Trophoblast cell (in vitro differentiated cells and primary cell): ENCODE measurements around the gene BAZ1B.

Experiments used
- DNase-seq, 2 donors: peaks; one replicate each; pipeline ENCODE4 v3.0.0-alpha.2; 2016
- H2AFZ ChIP-seq: 2 replicates; pipeline ENCODE4 v1.6.1; 2013; ENCODE audit warnings: low read length, moderate library complexity, mild to moderate bottlenecking; ENCODE audit not compliant: insufficient read depth, poor library complexity
- H2AK5ac ChIP-seq: 2 replicates; pipeline ENCODE4 v1.6.1; 2013; ENCODE audit warnings: mild to moderate bottlenecking, low read length
- H2BK120ac ChIP-seq: 2 replicates; pipeline ENCODE4 v1.6.1; 2013; ENCODE audit warnings: low read length, mild to moderate bottlenecking, moderate library complexity; ENCODE audit not compliant: insufficient read depth, poor library complexity
- H2BK12ac ChIP-seq: 2 replicates; pipeline ENCODE4 v1.6.1; 2013; ENCODE audit warnings: mild to moderate bottlenecking, low read length, moderate library complexity
- H2BK5ac ChIP-seq: 2 replicates; pipeline ENCODE4 v1.6.1; 2013; ENCODE audit warnings: low read length, low read depth, moderate library complexity, mild to moderate bottlenecking; ENCODE audit not compliant: poor library complexity
- H3K14ac ChIP-seq: 2 replicates; pipeline ENCODE4 v1.6.1; 2013; ENCODE audit warnings: mild to moderate bottlenecking, low read length
- H3K18ac ChIP-seq: 2 replicates; pipeline ENCODE4 v1.6.1; 2013; ENCODE audit warnings: mild to moderate bottlenecking, low read length
- H3K23ac ChIP-seq: 2 replicates; pipeline ENCODE4 v1.6.1; 2013; ENCODE audit warnings: low read length
- H3K27ac ChIP-seq: 2 replicates; pipeline ENCODE4 v1.5.1; 2013; ENCODE audit warnings: low read depth, mild to moderate bottlenecking, inconsistent platforms, low read length, moderate library complexity
- H3K27me3 ChIP-seq: 2 replicates; pipeline ENCODE4 v1.6.1; 2013; ENCODE audit warnings: inconsistent platforms, mild to moderate bottlenecking, low read length, moderate library complexity; ENCODE audit not compliant: insufficient read depth
- H3K36me3 ChIP-seq, 2 experiments: 1 replicate in 1 of 2; 2 replicates in 1 of 2; pipeline ENCODE4 v1.6.1; 2013; ENCODE audit warnings: low read length in 2 of 2, mild to moderate bottlenecking in 2 of 2, moderate library complexity in 1 of 2; ENCODE audit not compliant: insufficient read depth in 2 of 2, control insufficient read depth in 1 of 2
- H3K4ac ChIP-seq: 2 replicates; pipeline ENCODE4 v1.6.1; 2013; ENCODE audit warnings: low read depth, mild to moderate bottlenecking, low read length, moderate library complexity
- H3K4me1 ChIP-seq, 2 experiments: 1 replicate in 1 of 2; 2 replicates in 1 of 2; pipeline ENCODE4 v1.6.1; 2013; ENCODE audit warnings: low read length in 2 of 2, mild to moderate bottlenecking in 2 of 2, moderate library complexity in 1 of 2; ENCODE audit not compliant: insufficient read depth in 2 of 2, control insufficient read depth in 1 of 2
- H3K4me2 ChIP-seq: 2 replicates; pipeline ENCODE4 v1.6.1; 2013; ENCODE audit warnings: inconsistent platforms, mild to moderate bottlenecking, low read length, moderate library complexity
- H3K4me3 ChIP-seq: 2 replicates; pipeline ENCODE4 v1.5.1; 2013; ENCODE audit warnings: mild to moderate bottlenecking, low read depth, low read length, inconsistent platforms
- H3K79me1 ChIP-seq: one replicate; pipeline ENCODE4 v1.6.1; 2013; ENCODE audit warnings: low read length
- H3K79me2 ChIP-seq: 2 replicates; pipeline ENCODE4 v1.6.1; 2013; ENCODE audit warnings: low read length, mild to moderate bottlenecking; ENCODE audit not compliant: control insufficient read depth, insufficient read depth, poor library complexity
- H3K9ac ChIP-seq: 2 replicates; pipeline ENCODE4 v1.6.1; 2013; ENCODE audit warnings: mild to moderate bottlenecking, low read length
- H3K9me3 ChIP-seq: 2 replicates; pipeline ENCODE4 v1.6.1; 2013; ENCODE audit warnings: low read depth, mild to moderate bottlenecking, control low read depth, inconsistent platforms, low read length; ENCODE audit not compliant: insufficient read depth
- H4K12ac ChIP-seq: 2 replicates; pipeline ENCODE4 v1.6.1; 2013; ENCODE audit warnings: low read depth, mild to moderate bottlenecking, low read length, moderate library complexity
- H4K8ac ChIP-seq: 2 replicates; pipeline ENCODE4 v1.6.1; 2013; ENCODE audit warnings: low read depth, mild to moderate bottlenecking, low read length, moderate library complexity
- H4K91ac ChIP-seq: one replicate; pipeline ENCODE4 v1.6.1; 2013; ENCODE audit warnings: low read depth, mild to moderate bottlenecking, low read length, moderate library complexity
- WGBS: extraction: QIAGEN DNeasy Blood & Tissue Kit; methylation state at CpG from one replicate; pipeline ENCODE4 v1.1.7; 2013; ENCODE audit warnings: missing lambda C conversion rate; ENCODE audit not compliant: insufficient read length, insufficient coverage; ENCODE audit errors: extremely low coverage; 5-methylcytosine and 5-hydroxymethylcytosine counted together

BAZ1B gene

GRCh38 chr7:73507556-73507955 lies 14.5 kb downstream of the BAZ1B start:
- no peak overlapping the region for H2AK5ac ChIP-seq
- H3K79me1 ChIP-seq = no peaks in the 10 kb centered on the region
- H2BK12ac ChIP-seq = no peak overlapping the region
- no peak overlapping the region for H3K4me3 ChIP-seq
- no peak overlapping the region for H4K8ac ChIP-seq
- no peaks in the 10 kb centered on the region for H3K4me1 ChIP-seq
- no peak overlapping the region for H3K23ac ChIP-seq
- H2AFZ ChIP-seq = no peak overlapping the region
- H4K91ac ChIP-seq = no peak overlapping the region
- H3K9me3 ChIP-seq = peaks cover 2% of the 10 kb centered on the region
- H2BK120ac ChIP-seq = no peak overlapping the region
- H3K14ac ChIP-seq = no peak overlapping the region
- no peak overlapping the region for H3K4ac ChIP-seq
- H3K36me3 ChIP-seq = peaks cover 38 to 60% of the 10 kb centered on the region in 2 experiments
- no peak for DNase-seq
- H3K9ac ChIP-seq = no peak overlapping the region
- H4K12ac ChIP-seq = no peak overlapping the region
- no peaks in the 10 kb centered on the region for H3K79me2 ChIP-seq
- H3K27ac ChIP-seq = no peak overlapping the region
- H3K4me2 ChIP-seq = no peak overlapping the region
- H3K18ac ChIP-seq = no peak overlapping the region
- WGBS = no CpG with 5 or more reads among the region's 2 CpGs
- H3K27me3 ChIP-seq = no peaks in the 10 kb centered on the region
- H2BK5ac ChIP-seq = no peak overlapping the region

DNA sequence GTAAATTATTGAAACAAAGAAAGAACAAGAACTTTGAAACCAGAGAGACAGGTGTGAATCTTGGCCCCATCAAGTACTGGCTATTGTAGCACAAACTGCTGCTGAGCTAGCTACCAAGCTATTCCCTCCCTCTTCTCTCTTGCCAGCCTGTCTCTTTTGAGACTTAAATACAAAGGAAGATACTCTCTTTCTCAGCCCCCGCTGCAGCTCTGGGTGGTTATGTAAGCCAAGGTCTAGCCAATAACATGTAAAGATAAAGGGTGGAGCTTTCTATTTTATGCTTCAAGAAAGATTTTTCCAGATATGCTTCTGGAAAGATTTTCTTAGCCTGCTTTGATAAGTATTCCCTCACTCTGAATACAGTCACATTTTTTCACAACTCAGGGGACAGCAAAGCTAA lies 17.2 kb downstream of the BAZ1B start:
- Histone ChIP-seq H4K8ac (no peak overlapping the region), H2AFZ (no peak overlapping the region), H3K4me1 (no peaks in the 10 kb centered on the region), H3K4me3 (no peak overlapping the region), H2BK12ac (no peak overlapping the region), H3K27me3 (no peaks in the 10 kb centered on the region), H3K79me1 (no peaks in the 10 kb centered on the region), H3K14ac (no peak overlapping the region), H2BK5ac (no peak overlapping the region), H3K23ac (no peak overlapping the region), H3K4ac (no peak overlapping the region), H4K12ac (no peak overlapping the region), H3K9me3 (peaks cover 2% of the 10 kb centered on the region), H3K9ac (no peak overlapping the region), H3K27ac (no peak overlapping the region), H3K18ac (no peak overlapping the region), H3K4me2 (no peak overlapping the region), H2AK5ac (no peak overlapping the region), H4K91ac (no peak overlapping the region), H2BK120ac (no peak overlapping the region), H3K79me2 (no peaks in the 10 kb centered on the region), H3K36me3 (peaks cover 37 to 67% of the 10 kb centered on the region in 2 experiments)
- whole genome bisulfite sequencing = no CpG with 5 or more reads among the region's 1 CpG
- DNase-seq = no peak

GRCh38 chr7:73504017-73504416 lies 18.1 kb downstream of the BAZ1B start:
- no peak overlapping the region for H2AFZ ChIP-seq

DNA sequence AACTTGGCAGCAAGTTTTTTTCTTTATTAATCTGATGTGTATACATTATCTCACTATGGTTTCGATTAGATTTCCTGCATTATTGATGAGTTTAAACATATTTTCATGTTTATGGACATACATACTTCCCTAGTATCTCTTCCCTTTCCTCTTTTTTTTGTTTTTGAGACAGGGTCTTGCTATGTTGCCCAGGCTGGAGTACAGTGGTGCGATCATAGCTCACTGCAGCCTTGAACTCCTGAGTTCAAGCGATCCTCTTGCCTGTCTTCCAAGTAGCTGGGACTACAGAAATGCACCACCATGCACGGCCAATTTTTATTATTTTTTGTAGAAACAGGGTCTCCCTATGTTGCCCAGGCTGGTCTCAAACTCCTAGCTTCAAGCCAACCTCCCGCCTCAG lies 18.9 kb downstream of the BAZ1B start:
- H2AK5ac ChIP-seq = no peak overlapping the region
- H4K8ac ChIP-seq = no peak overlapping the region
- no peak overlapping the region for H3K23ac ChIP-seq
- no peak overlapping the region for H2BK120ac ChIP-seq
- H2BK12ac ChIP-seq = no peak overlapping the region
- H3K4ac ChIP-seq = no peak overlapping the region
- no peak overlapping the region for H3K14ac ChIP-seq
- no peak overlapping the region for H2BK5ac ChIP-seq
- peaks cover 30 to 62% of the 10 kb centered on the region in 2 experiments for H3K36me3 ChIP-seq
- H3K27ac ChIP-seq = no peak overlapping the region
- H3K79me2 ChIP-seq = no peaks in the 10 kb centered on the region
- no peaks in the 10 kb centered on the region for H3K27me3 ChIP-seq
- no peak overlapping the region for H3K4me3 ChIP-seq
- H2AFZ ChIP-seq = no peak overlapping the region
- H3K18ac ChIP-seq = no peak overlapping the region
- no peak overlapping the region for H4K12ac ChIP-seq
- DNase-seq = no peak
- H3K79me1 ChIP-seq = no peaks in the 10 kb centered on the region
- WGBS = no CpG with 5 or more reads among the region's 5 CpGs
- no peak overlapping the region for H4K91ac ChIP-seq
- no peaks in the 10 kb centered on the region for H3K9me3 ChIP-seq
- H3K4me2 ChIP-seq = no peak overlapping the region
- no peaks in the 10 kb centered on the region for H3K4me1 ChIP-seq
- no peak overlapping the region for H3K9ac ChIP-seq

More at GRCh38 chr7:73504017-73504416, 18.1 kb downstream of the BAZ1B start:
- no peak overlapping the region for H2BK5ac ChIP-seq
- H3K14ac ChIP-seq = no peak overlapping the region
- H3K79me2 ChIP-seq = no peaks in the 10 kb centered on the region
- no peak overlapping the region for H4K91ac ChIP-seq
- no peak overlapping the region for H3K9ac ChIP-seq
- no peak overlapping the region for H4K8ac ChIP-seq
- no CpG with 5 or more reads among the region's 2 CpGs for WGBS
- H3K27me3 ChIP-seq = no peaks in the 10 kb centered on the region
- no peak overlapping the region for H2BK120ac ChIP-seq
- H2AK5ac ChIP-seq = no peak overlapping the region
- H3K4ac ChIP-seq = no peak overlapping the region
- H3K36me3 ChIP-seq = peaks cover 36 to 65% of the 10 kb centered on the region in 2 experiments
- no peak overlapping the region for H3K4me3 ChIP-seq
- no peak overlapping the region for H3K23ac ChIP-seq
- no peaks in the 10 kb centered on the region for H3K4me1 ChIP-seq
- no peaks in the 10 kb centered on the region for H3K79me1 ChIP-seq
- H3K9me3 ChIP-seq = peaks cover 2% of the 10 kb centered on the region
- H3K4me2 ChIP-seq = no peak overlapping the region
- no peak overlapping the region for H4K12ac ChIP-seq
- H3K27ac ChIP-seq = no peak overlapping the region
- no peak overlapping the region for H3K18ac ChIP-seq
- H2BK12ac ChIP-seq = no peak overlapping the region
- no peak for DNase-seq
